H1 (cell line): ENCODE data around the gene ANKRD50. TPM values are rescaled to one million over a fixed set of nuclear protein-coding genes. Genes with fewer than 3 reads are reported as not detected.

Source experiments
- CTCF ChIA-PET: fragments of 300-600 bp; sonication (Branson Sonifier 250); formaldehyde crosslinking; loops from one replicate; lab custom pipeline; 2021; ENCODE audit not compliant: partially characterized antibody; lab: Charles Lee
- POLR2A ChIA-PET: fragments of 300-600 bp; sonication (Branson Sonifier 250); formaldehyde crosslinking; loops from one replicate; lab custom pipeline; 2021; ENCODE audit warnings: inconsistent platforms; ENCODE audit not compliant: partially characterized antibody; lab: Charles Lee
- DNase-seq, 2 experiments: peaks; one replicate each; pipeline versions ENCODE4 v3.0.0 to v3.0.0-alpha.2; 2010 to 2022; ENCODE audit warnings: low spot score in 2 of 2, low read depth in 1 of 2, mixed read lengths in 1 of 2
- FAIRE-seq: peaks from 2 replicates; lab custom pipeline; 2011; peaks lifted over from hg19 to GRCh38; lab: Jason Lieb, UNC
- H2AFZ ChIP-seq: 2 replicates; pipeline ENCODE4 v1.8.1; 2012; ENCODE audit warnings: low read length, inconsistent platforms
- H2AK5ac ChIP-seq: 2 replicates; pipeline ENCODE4 v1.6.1; 2013; ENCODE audit warnings: low read depth, low read length
- H2BK120ac ChIP-seq: replicated peaks from 2 replicates; pipeline ENCODE3; 2013; ENCODE audit warnings: low read depth, low read length, inconsistent platforms
- H2BK12ac ChIP-seq: 2 replicates; pipeline ENCODE4 v1.6.1; 2013; ENCODE audit warnings: low read depth, low read length
- H2BK15ac ChIP-seq: 2 replicates; pipeline ENCODE4 v1.6.1; 2013; ENCODE audit warnings: low read length
- H2BK20ac ChIP-seq: 2 replicates; pipeline ENCODE4 v1.6.1; 2013; ENCODE audit warnings: low read length
- H2BK5ac ChIP-seq: 2 replicates; pipeline ENCODE4 v1.6.1; 2013; ENCODE audit warnings: low read depth, low read length
- H3K14ac ChIP-seq: 2 replicates; pipeline ENCODE4 v1.6.1; 2013; ENCODE audit warnings: inconsistent platforms; ENCODE audit not compliant: insufficient read length
- H3K18ac ChIP-seq: 2 replicates; pipeline ENCODE4 v1.6.1; 2013; ENCODE audit warnings: low read length; ENCODE audit errors: extremely low read depth
- H3K23ac ChIP-seq: 2 replicates; pipeline ENCODE4 v1.6.1; 2013; ENCODE audit warnings: inconsistent platforms; ENCODE audit not compliant: insufficient read length
- H3K23me2 ChIP-seq: 2 replicates; pipeline ENCODE4 v1.6.1; 2013; ENCODE audit warnings: low read depth, low read length
- H3K27ac ChIP-seq: 2 replicates; pipeline ENCODE4 v1.6.1; 2011; ENCODE audit warnings: low read depth, low read length, inconsistent platforms
- H3K27me3 ChIP-seq, 4 experiments: replicated peaks in 1 of 4; 1 replicate in 1 of 4; 2 replicates in 3 of 4; pipeline versions ENCODE4 v1.6.1 to v1.8.1; 2011 to 2013; ENCODE audit warnings: low read length in 3 of 4, mild to moderate bottlenecking in 3 of 4, inconsistent platforms in 2 of 4, mixed read lengths in 2 of 4, moderate library complexity in 1 of 4; ENCODE audit not compliant: control insufficient read depth in 3 of 4, insufficient read depth in 3 of 4; ENCODE audit errors: extremely low read depth in 1 of 4
- H3K36me3 ChIP-seq, 4 experiments: 2 replicates each; pipeline versions ENCODE4 v1.6.1 to v1.8.1; 2011 to 2013; ENCODE audit warnings: mild to moderate bottlenecking in 4 of 4, low read length in 3 of 4, moderate library complexity in 2 of 4, control low read depth in 1 of 4, inconsistent platforms in 1 of 4; ENCODE audit not compliant: insufficient read depth in 4 of 4, control insufficient read depth in 2 of 4
- H3K4ac ChIP-seq: replicated peaks from 2 replicates; pipeline ENCODE3; 2013; ENCODE audit warnings: low read length, low read depth, mixed read lengths, inconsistent platforms; ENCODE audit not compliant: insufficient read length
- H3K4me1 ChIP-seq, 4 experiments: replicated peaks in 1 of 4; 1 replicate in 1 of 4; 2 replicates in 3 of 4; pipeline versions ENCODE4 v1.6.1 to v1.8.1; 2011 to 2013; ENCODE audit warnings: low read length in 3 of 4, inconsistent platforms in 2 of 4, mixed read lengths in 1 of 4; ENCODE audit not compliant: insufficient read depth in 4 of 4, control insufficient read depth in 3 of 4
- H3K4me2 ChIP-seq, 2 experiments: 2 replicates each; pipeline versions ENCODE4 v1.6.1 to v1.8.1; 2011 to 2013; ENCODE audit warnings: low read depth in 2 of 2, low read length in 2 of 2, control low read depth in 1 of 2, inconsistent platforms in 1 of 2, mild to moderate bottlenecking in 1 of 2; ENCODE audit not compliant: insufficient read depth in 1 of 2
- H3K4me3 ChIP-seq, 4 experiments: fragments of 200-600, 300-600 bp in 1 of 4; sonication (generic), shearing (Covaris generic), sonication (Bioruptor Twin) in 1 of 4; 2 replicates each; pipeline versions ENCODE4 v1.5.1 to v1.8.1; 2011 to 2016; ENCODE audit warnings: low read length in 4 of 4, low read depth in 3 of 4, control low read depth in 2 of 4, inconsistent platforms in 2 of 4, mild to moderate bottlenecking in 2 of 4, mixed read lengths in 1 of 4, moderate library complexity in 1 of 4; ENCODE audit not compliant: insufficient read depth in 2 of 4; ENCODE audit errors: extremely low read depth in 1 of 4
- H3K56ac ChIP-seq: replicated peaks from 2 replicates; pipeline ENCODE3; 2013; ENCODE audit warnings: low read depth, mild to moderate bottlenecking, mixed read lengths, low read length, inconsistent platforms; ENCODE audit not compliant: insufficient read length
- H3K79me1 ChIP-seq: 2 replicates; pipeline ENCODE4 v1.6.1; 2013; ENCODE audit warnings: low read depth, low read length, control low read depth
- H3K79me2 ChIP-seq, 2 experiments: 2 replicates each; pipeline versions ENCODE4 v1.6.1 to v1.8.1; 2012 to 2013; ENCODE audit warnings: low read length in 2 of 2, mild to moderate bottlenecking in 2 of 2, inconsistent platforms in 1 of 2; ENCODE audit not compliant: insufficient read depth in 2 of 2, control insufficient read depth in 1 of 2
- H3K9ac ChIP-seq, 4 experiments: replicated peaks in 1 of 4; 1 replicate in 1 of 4; 2 replicates in 3 of 4; pipeline versions ENCODE4 v1.6.1 to v1.8.1; 2011 to 2013; ENCODE audit warnings: low read depth in 3 of 4, low read length in 3 of 4, control low read depth in 2 of 4, mild to moderate bottlenecking in 2 of 4, moderate library complexity in 2 of 4, inconsistent platforms in 1 of 4; ENCODE audit errors: extremely low read depth in 1 of 4
- H3K9me3 ChIP-seq, 2 experiments: 2 replicates each; pipeline versions ENCODE4 v1.6.1 to v1.8.1; 2012 to 2013; ENCODE audit warnings: mild to moderate bottlenecking in 2 of 2, moderate library complexity in 2 of 2, control low read depth in 1 of 2, inconsistent platforms in 1 of 2, low read depth in 1 of 2, low read length in 1 of 2, mixed read lengths in 1 of 2; ENCODE audit not compliant: insufficient read depth in 2 of 2
- H4K20me1 ChIP-seq, 2 experiments: replicated peaks in 1 of 2; 2 replicates each; pipeline versions ENCODE3 to v1.8.1; 2011 to 2013; ENCODE audit warnings: inconsistent platforms in 2 of 2, low read length in 2 of 2, mild to moderate bottlenecking in 1 of 2; ENCODE audit not compliant: insufficient read depth in 2 of 2, control insufficient read depth in 1 of 2
- H4K5ac ChIP-seq: 2 replicates; pipeline ENCODE4 v1.6.1; 2013; ENCODE audit warnings: low read length, low read depth, mixed read lengths, inconsistent platforms; ENCODE audit not compliant: insufficient read length
- H4K8ac ChIP-seq: 2 replicates; pipeline ENCODE4 v1.8.0; 2013; ENCODE audit warnings: mild to moderate bottlenecking, moderate library complexity, low read length, inconsistent platforms; ENCODE audit not compliant: insufficient read depth; ENCODE audit errors: extremely low read depth
- H4K91ac ChIP-seq: replicated peaks from 2 replicates; pipeline ENCODE3; 2013; ENCODE audit warnings: low read length, mixed read lengths, inconsistent platforms; ENCODE audit not compliant: insufficient read length
- BACH1 ChIP-seq: IDR thresholded peaks from 2 replicates; pipeline ENCODE4 v1.6.1; 2012; ENCODE audit warnings: low read length, improper control_type of control experiment
- YY1 ChIP-seq: IDR thresholded peaks from 2 replicates; pipeline ENCODE4 v1.6.1; 2011; ENCODE audit warnings: low read depth, mild to moderate bottlenecking, low read length
- WGBS, 2 experiments: shearing (Covaris generic) in 1 of 2; methylation state at CpG; one replicate each; pipeline versions ENCODE4 v1.1.6 to v1.1.7; 2013 to 2015; ENCODE audit warnings: low lambda C conversion rate in 2 of 2, mixed read lengths in 2 of 2, inconsistent platforms in 1 of 2, low coverage in 1 of 2, missing lambda C conversion rate in 1 of 2; ENCODE audit not compliant: insufficient replicate concordance in 2 of 2, insufficient coverage in 1 of 2, insufficient read length in 1 of 2; ENCODE audit errors: extremely low coverage in 1 of 2, missing lambda C conversion rate in 1 of 2; 5-methylcytosine and 5-hydroxymethylcytosine counted together
- polyA plus RNA-seq, 7 experiments: library from polyadenylated mRNA; depleted of rRNA in 3 of 7; stranded (reverse) in 5 of 7; unstranded in 2 of 7; fragments of >200 nt in 5 of 7; fragments of 200-250 nt in 2 of 7; gene quantifications; 1 replicate in 5 of 7; 2 replicates in 1 of 7; 4 replicates in 1 of 7; pipeline versions ENCODE4 v1.2.1 to v1.2.3, GENCODE V29; 2011 to 2013; ENCODE audit warnings: missing spikeins in 2 of 7, mixed read lengths in 2 of 7
- total RNA-seq: library from RNA; stranded (reverse); fragmentation: NEBNext Ultra II Directional; extraction: Animal tissue kit (Norgen Biotek cat#: 25700); gene quantifications from 2 replicates; pipeline ENCODE4 v1.2.1, GENCODE V29; 2021

Gene ANKRD50
- total and polyA plus RNA-seq, 2 of the 8 experiments (the other 6 are each of a cell fraction or from before 2014, with no cell fraction given), result 8.5 to 25.0 TPM

- H3K4me3 ChIP-seq, result no peak overlapping the region
- H2BK12ac ChIP-seq, result no peak overlapping the region
- H3K23ac ChIP-seq, result no peak overlapping the region
- no peak overlapping the region for H3K56ac ChIP-seq
- H3K9ac ChIP-seq, result no peak overlapping the region
- H3K14ac ChIP-seq, result no peak overlapping the region
- DNase-seq, result no peak
- POLR2A ChIA-PET, result no interaction called here
- peaks cover 0 to 6% (median 3%) of the 10 kb centered on the region in 4 experiments; a peak in 4 of 7 replicates for H3K4me1 ChIP-seq
- H4K8ac ChIP-seq, result no peak overlapping the region
- no peaks in the 10 kb centered on the region for H3K36me3 ChIP-seq
- H3K79me2 ChIP-seq, result no peaks in the 10 kb centered on the region
- no peaks in the 10 kb centered on the region for H3K79me1 ChIP-seq
- H2BK15ac ChIP-seq, result no peak overlapping the region
- H2BK120ac ChIP-seq, result no peak overlapping the region
- no peak overlapping the region; a peak in 1 of 4 replicates for H3K4me2 ChIP-seq
- H3K23me2 ChIP-seq, result no peaks in the 10 kb centered on the region
- H3K27me3 ChIP-seq, result no peaks in the 10 kb centered on the region
- H2BK5ac ChIP-seq, result no peak overlapping the region
- no peak overlapping the region for H3K4ac ChIP-seq
- no peak overlapping the region for H4K5ac ChIP-seq
- H2BK20ac ChIP-seq, result no peak overlapping the region
- H3K18ac ChIP-seq, result no peak overlapping the region
- no peaks in the 10 kb centered on the region for H4K20me1 ChIP-seq
- H3K27ac ChIP-seq, result no peak overlapping the region
- TF ChIP-seq BACH1 (no peak), YY1 (no peak)
- no peak overlapping the region for H2AFZ ChIP-seq
- H3K9me3 ChIP-seq, result no peaks in the 10 kb centered on the region
- no peak overlapping the region for H4K91ac ChIP-seq
- 84% methylated on average over 4 of the region's 4 CpGs; no CpG with 5 or more reads in 1 of the 2 experiments for WGBS, 2 experiments
- no peak for FAIRE-seq
- H2AK5ac ChIP-seq, result no peak overlapping the region
- CTCF ChIA-PET, result interaction anchor here (0.8 to 1.1 kb wide), 2 partner anchors 9 to 12 kb away, joined by 3 read pairs; no protein-coding TSS in a partner anchor
Measured at GRCh38 chr4:124635331-124635730, 77.2 kb downstream of the ANKRD50 start.
